HepG2 (cell line): ENCODE results near the gene EPB41. TPM values are rescaled to one million over a fixed set of nuclear protein-coding genes. Genes with fewer than 3 reads are reported as not detected.

ENCODE experiments used
- ATAC-seq: fragments of 200-7000 bp; cut with Tn5 transposase; 3 replicates; pipeline ENCODE4 v1.9.1; 2020; ENCODE audit warnings: mild to moderate bottlenecking, moderate library complexity
- BruUV-seq: library from RNA; stranded (reverse); fragments of 400-500 nt; replicated peaks from 2 replicates; lab custom pipeline; 2021; lab: Mats Ljungman, UMichigan
- CTCF ChIA-PET: fragments of 300-600 bp; formaldehyde crosslinking; extraction: SDS; loops from one replicate; lab custom pipeline; 2021; ENCODE audit warnings: low total read pairs, inconsistent platforms, low intra/inter-chr PET ratio; lab: Yijun Ruan, JAX
- POLR2A ChIA-PET: fragments of 350-600 bp; sonication (Branson Sonifier 250); formaldehyde crosslinking; loops from one replicate; lab custom pipeline; 2020; ENCODE audit warnings: antibody characterized with exemption, inconsistent platforms; lab: Yijun Ruan, JAX
- DNase-seq: peaks from one replicate; pipeline ENCODE4 v3.0.0-alpha.2; 2015; ENCODE audit warnings: low spot score
- FAIRE-seq: peaks from 3 replicates; lab custom pipeline; 2011; peaks lifted over from hg19 to GRCh38; lab: Jason Lieb, UNC
- H2AFZ ChIP-seq: one replicate; pipeline ENCODE4 v1.6.1; 2011; ENCODE audit warnings: low read length, inconsistent platforms
- H3K27ac ChIP-seq: fragments of 300-600 bp; 3 replicates; pipeline ENCODE4 v1.8.0; 2011; ENCODE audit warnings: mixed run types, mild to moderate bottlenecking, mixed read lengths, low read length, inconsistent platforms; ENCODE audit not compliant: insufficient read depth; ENCODE audit errors: extremely low read length
- H3K27me3 ChIP-seq, 2 experiments: fragments of 200-600 bp in 1 of 2; 2 replicates in 1 of 2; 3 replicates in 1 of 2; pipeline versions ENCODE4 v1.6.0 to v1.8.0; 2011; ENCODE audit warnings: low read length in 2 of 2, mild to moderate bottlenecking in 2 of 2, moderate library complexity in 2 of 2, inconsistent platforms in 1 of 2; ENCODE audit not compliant: insufficient read depth in 2 of 2, control insufficient read depth in 1 of 2
- H3K36me3 ChIP-seq, 2 experiments: fragments of 200-600 bp in 1 of 2; replicated peaks in 1 of 2; 2 replicates in 1 of 2; 3 replicates in 1 of 2; pipeline versions ENCODE4 v1.5.1 to v1.8.0; 2011; ENCODE audit warnings: low read length in 2 of 2, inconsistent platforms in 1 of 2; ENCODE audit not compliant: insufficient read depth in 2 of 2, control insufficient read depth in 1 of 2
- H3K4me1 ChIP-seq: 2 replicates; pipeline ENCODE4 v1.5.1; 2012; ENCODE audit warnings: low read length, inconsistent platforms; ENCODE audit not compliant: insufficient read depth
- H3K4me2 ChIP-seq: 2 replicates; pipeline ENCODE4 v1.6.0; 2011; ENCODE audit warnings: low read depth, low read length, inconsistent platforms
- H3K4me3 ChIP-seq, 3 experiments: fragments of 200-600 bp in 1 of 3; sonication (generic), shearing (Covaris generic) in 1 of 3; replicated peaks in 1 of 3; 2 replicates each; pipeline ENCODE4 v1.5.1; 2011 to 2016; ENCODE audit warnings: low read length in 3 of 3, inconsistent platforms in 2 of 3, low read depth in 2 of 3, mild to moderate bottlenecking in 2 of 3, control low read depth in 1 of 3, mixed read lengths in 1 of 3; ENCODE audit not compliant: insufficient read depth in 1 of 3
- H3K79me2 ChIP-seq: one replicate; pipeline ENCODE4 v1.6.1; 2011; ENCODE audit warnings: low read length, inconsistent platforms; ENCODE audit not compliant: insufficient read depth
- H3K9ac ChIP-seq: 2 replicates; pipeline ENCODE4 v1.6.0; 2011; ENCODE audit warnings: mild to moderate bottlenecking, low read depth, low read length, inconsistent platforms; ENCODE audit not compliant: insufficient read depth
- H3K9me3 ChIP-seq: 2 replicates; pipeline ENCODE4 v1.5.1; 2012; ENCODE audit warnings: mild to moderate bottlenecking, low read length
- H4K20me1 ChIP-seq: 2 replicates; pipeline ENCODE4 v1.6.0; 2011; ENCODE audit warnings: inconsistent platforms, mild to moderate bottlenecking, low read length, moderate library complexity; ENCODE audit not compliant: insufficient read depth
- ARHGAP35 ChIP-seq: sonication (generic); formaldehyde crosslinking; IDR thresholded peaks from 2 replicates; pipeline ENCODE4 v1.9.0; 2022; ENCODE audit warnings: mild to moderate bottlenecking, inconsistent platforms, moderate library complexity, missing genetic modification reagents, borderline replicate concordance
- KLF15 ChIP-seq: sonication (generic); formaldehyde crosslinking; IDR thresholded peaks from 2 replicates; pipeline ENCODE4 v1.8.1; 2023; ENCODE audit warnings: borderline replicate concordance, mild to moderate bottlenecking, inconsistent platforms, missing genetic modification reagents, mixed read lengths
- MED1 ChIP-seq: sonication (generic); formaldehyde crosslinking; IDR thresholded peaks from 2 replicates; pipeline ENCODE4 v1.4.0; 2020; ENCODE audit warnings: missing genetic modification reagents
- MTA3 ChIP-seq: sonication (generic); formaldehyde crosslinking; IDR thresholded peaks from 2 replicates; pipeline ENCODE4 v1.4.0; 2020; ENCODE audit warnings: missing genetic modification reagents
- NRL ChIP-seq: sonication (generic); formaldehyde crosslinking; IDR thresholded peaks from 2 replicates; pipeline ENCODE4 v1.5.0; 2020; ENCODE audit warnings: missing genetic modification reagents, mild to moderate bottlenecking, moderate library complexity, borderline replicate concordance
- REL ChIP-seq: sonication (generic); formaldehyde crosslinking; conservative IDR thresholded peaks from 2 replicates; pipeline ENCODE4 v1.8.0; 2022; ENCODE audit warnings: mild to moderate bottlenecking, missing genetic modification reagents, moderate library complexity
- SALL2 ChIP-seq: sonication (generic); formaldehyde crosslinking; IDR thresholded peaks from 2 replicates; pipeline ENCODE4 v1.8.1; 2023; ENCODE audit warnings: mild to moderate bottlenecking, missing genetic modification reagents, inconsistent platforms
- TBP ChIP-seq: sonication (generic); formaldehyde crosslinking; IDR thresholded peaks from 2 replicates; pipeline ENCODE4 v1.5.0; 2020; ENCODE audit warnings: missing genetic modification reagents
- ZNF263 ChIP-seq: sonication (generic); formaldehyde crosslinking; IDR thresholded peaks from 2 replicates; pipeline ENCODE4 v1.4.0; 2020; ENCODE audit warnings: missing genetic modification reagents
- WGBS: methylation state at CpG from one replicate; pipeline ENCODE4 v1.1.6; 2017; ENCODE audit warnings: low lambda C conversion rate; 5-methylcytosine and 5-hydroxymethylcytosine counted together
- in situ Hi-C: cut with HindIII; loops from 2 replicates; pipeline ENCODE4 v1.10.0; 2017; ENCODE audit warnings: low pct_unique_long_range_greater_than_20kb; ENCODE audit not compliant: extremely low pct_ligation_motif_present
- intact Hi-C: fragments of 100-400 bp; cut with micrococcal nuclease; formaldehyde crosslinking; loops from one replicate; pipeline ENCODE4 v1.10.0; 2022; ENCODE audit not compliant: unreplicated experiment
- polyA plus RNA-seq, 8 experiments: library from polyadenylated mRNA; depleted of rRNA in 3 of 8; stranded (reverse) in 7 of 8; unstranded in 1 of 8; fragments of >200 nt; fragmentation: Illumina TruSeq in 4 of 8; extraction: Trizol in 4 of 8; gene quantifications; 2 replicates each; pipeline versions ENCODE4 v1.2.1 to v1.2.3, GENCODE V29; 2011 to 2016; ENCODE audit warnings: low read depth in 4 of 8, missing spikeins in 1 of 8, mixed read lengths in 1 of 8; ENCODE audit not compliant: insufficient read depth in 1 of 8
- total RNA-seq, 5 experiments: library from RNA; depleted of rRNA; stranded (reverse); fragments of >200 nt; fragmentation: Illumina TruSeq; extraction: Trizol; gene quantifications; 2 replicates each; pipeline ENCODE4 v1.2.3, GENCODE V29; 2016; ENCODE audit warnings: low read depth in 1 of 5
- TF ChIP-seq, protein P1 (sequence below): sonication (generic); formaldehyde crosslinking; IDR thresholded peaks from 2 replicates; pipeline ENCODE4 v1.4.0; 2020; ENCODE audit warnings: mild to moderate bottlenecking, missing genetic modification reagents
- TF ChIP-seq, protein P2 (sequence below): IDR thresholded peaks from 2 replicates; pipeline ENCODE4 v1.6.1; 2012; ENCODE audit warnings: low read length, improper control_type of control experiment
- TF ChIP-seq, protein P3 (sequence below): sonication (generic); formaldehyde crosslinking; IDR thresholded peaks from 2 replicates; pipeline ENCODE4 v1.8.0; 2022; ENCODE audit warnings: low read depth, missing genetic modification reagents

The EPB41 gene
- total and polyA plus RNA-seq, 2 of the 13 experiments (the other 11 are each of a cell fraction or from before 2014, with no cell fraction given) = 34.5 to 46.7 TPM

DNA sequence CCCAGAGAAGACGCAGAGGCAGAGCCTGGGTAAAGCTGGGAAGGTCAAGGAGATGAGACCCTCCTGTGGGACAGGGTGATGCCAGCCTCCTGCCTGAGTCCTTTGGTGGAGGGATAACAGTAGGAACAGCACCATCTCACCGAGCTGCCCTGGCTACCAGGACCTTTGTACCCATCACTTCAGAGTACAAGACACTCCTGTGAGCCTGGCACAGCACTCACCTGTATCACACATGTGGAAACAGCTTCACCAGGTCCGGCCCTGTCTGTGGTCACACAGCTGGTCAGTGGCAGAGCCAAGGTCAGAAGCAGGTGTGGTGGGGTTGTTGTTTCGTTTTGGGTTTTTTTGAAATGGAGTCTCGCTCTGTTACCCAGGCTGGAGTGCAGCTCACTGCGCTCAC is 214.4 kb downstream of the EPB41 start:
- ATAC-seq (no peak), DNase-seq (no peak), FAIRE-seq (no peak)
- Histone ChIP-seq H3K9ac (no peak overlapping the region), H3K79me2 (no peaks in the 10 kb centered on the region), H4K20me1 (no peaks in the 10 kb centered on the region), H3K27me3 (peaks cover 2 to 11% of the 10 kb centered on the region in 2 experiments; a peak in 2 of 5 replicates), H3K27ac (no peak overlapping the region), H3K9me3 (no peaks in the 10 kb centered on the region), H3K4me3 (no peak overlapping the region), H3K36me3 (no peaks in the 10 kb centered on the region), H3K4me2 (no peak overlapping the region), H3K4me1 (peaks cover 22% of the 10 kb centered on the region), H2AFZ (no peak overlapping the region)
- POLR2A ChIA-PET = no interaction called here
- no TSS peak for BruUV-seq
- intact Hi-C loops (loop anchor here (10.0 kb wide), 1 partner anchor 244 kb away; no protein-coding TSS in a partner anchor), in situ Hi-C loops (loop anchor here (10.0 kb wide), 1 partner anchor 244 kb away; no protein-coding TSS in a partner anchor)
- CTCF ChIA-PET = no interaction called here
- 25% methylated on average over 5 of the region's 6 CpGs for WGBS
- TF ChIP-seq NRL (CRISPR knock-in tag) (no peak), KLF15 (CRISPR knock-in tag) (no peak), SALL2 (no peak), TBP (no peak), REL (no peak), ZNF263 (CRISPR knock-in tag) (no peak), ARHGAP35 (CRISPR knock-in tag) (no peak), MTA3 (no peak), MED1 (no peak)
- TF ChIP-seq, protein P1, sequence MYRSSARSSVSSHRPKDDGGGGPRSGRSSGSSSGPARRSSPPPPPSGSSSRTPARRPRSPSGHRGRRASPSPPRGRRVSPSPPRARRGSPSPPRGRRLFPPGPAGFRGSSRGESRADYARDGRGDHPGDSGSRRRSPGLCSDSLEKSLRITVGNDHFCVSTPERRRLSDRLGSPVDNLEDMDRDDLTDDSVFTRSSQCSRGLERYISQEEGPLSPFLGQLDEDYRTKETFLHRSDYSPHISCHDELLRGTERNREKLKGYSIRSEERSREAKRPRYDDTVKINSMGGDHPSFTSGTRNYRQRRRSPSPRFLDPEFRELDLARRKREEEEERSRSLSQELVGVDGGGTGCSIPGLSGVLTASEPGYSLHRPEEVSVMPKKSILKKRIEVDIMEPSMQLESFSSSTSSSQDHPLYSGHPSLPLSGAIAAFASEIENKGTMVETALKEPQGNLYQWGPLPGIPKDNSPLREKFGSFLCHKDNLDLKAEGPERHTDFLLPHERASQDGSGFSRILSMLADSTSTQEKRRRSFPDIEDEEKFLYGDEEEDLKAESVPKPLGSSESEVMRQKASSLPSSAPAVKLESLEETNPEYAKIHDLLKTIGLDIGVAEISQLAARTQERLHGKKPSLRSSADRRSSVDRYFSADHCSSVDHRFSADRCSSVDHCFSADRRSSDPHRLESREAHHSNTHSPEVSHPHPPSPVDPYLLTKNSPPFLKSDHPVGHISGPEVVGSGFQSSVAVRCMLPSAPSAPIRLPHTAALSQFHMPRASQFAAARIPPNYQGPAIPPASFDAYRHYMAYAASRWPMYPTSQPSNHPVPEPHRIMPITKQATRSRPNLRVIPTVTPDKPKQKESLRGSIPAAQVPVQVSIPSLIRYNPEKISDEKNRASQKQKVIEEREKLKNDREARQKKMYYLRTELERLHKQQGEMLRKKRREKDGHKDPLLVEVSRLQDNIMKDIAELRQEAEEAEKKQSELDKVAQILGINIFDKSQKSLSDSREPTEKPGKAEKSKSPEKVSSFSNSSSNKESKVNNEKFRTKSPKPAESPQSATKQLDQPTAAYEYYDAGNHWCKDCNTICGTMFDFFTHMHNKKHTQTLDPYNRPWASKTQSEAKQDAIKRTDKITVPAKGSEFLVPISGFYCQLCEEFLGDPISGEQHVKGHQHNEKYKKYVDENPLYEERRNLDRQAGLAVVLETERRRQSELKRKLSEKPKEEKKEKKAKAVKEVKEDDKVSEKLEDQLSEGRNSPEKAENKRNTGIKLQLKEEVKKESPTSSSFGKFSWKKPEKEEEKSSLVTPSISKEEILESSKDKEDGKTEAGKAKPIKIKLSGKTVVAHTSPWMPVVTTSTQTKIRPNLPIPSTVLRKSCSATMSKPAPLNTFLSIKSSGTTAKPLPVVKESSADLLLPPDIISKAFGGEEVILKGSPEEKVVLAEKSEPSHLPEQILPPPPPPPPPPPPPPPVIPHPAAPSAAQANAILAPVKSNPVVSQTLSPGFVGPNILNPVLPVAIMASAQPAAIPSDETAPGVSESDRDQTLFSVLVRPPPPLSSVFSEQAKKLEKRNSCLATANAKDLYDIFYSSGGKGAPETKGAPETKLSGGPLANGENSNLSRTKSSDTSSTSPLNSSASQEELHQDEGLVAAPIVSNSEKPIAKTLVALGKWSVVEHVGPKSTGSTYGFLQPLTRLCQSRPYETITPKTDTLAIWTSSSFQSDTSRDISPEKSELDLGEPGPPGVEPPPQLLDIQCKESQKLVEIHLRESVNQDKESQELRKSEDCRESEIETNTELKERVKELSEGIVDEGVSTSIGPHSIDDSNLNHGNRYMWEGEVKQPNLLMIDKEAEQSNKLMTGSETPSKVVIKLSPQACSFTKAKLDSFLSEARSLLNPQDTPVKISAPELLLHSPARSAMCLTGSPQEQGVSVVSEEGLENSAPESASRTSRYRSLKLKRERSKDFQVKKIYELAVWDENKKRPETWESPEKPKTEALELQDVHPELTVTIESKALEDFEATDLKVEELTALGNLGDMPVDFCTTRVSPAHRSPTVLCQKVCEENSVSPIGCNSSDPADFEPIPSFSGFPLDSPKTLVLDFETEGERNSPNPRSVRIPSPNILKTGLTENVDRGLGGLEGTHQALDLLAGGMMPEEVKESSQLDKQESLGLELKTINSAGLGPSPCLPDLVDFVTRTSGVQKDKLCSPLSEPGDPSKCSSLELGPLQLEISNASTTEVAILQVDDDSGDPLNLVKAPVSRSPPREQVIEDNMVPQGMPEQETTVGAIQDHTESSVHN = no peak
- TF ChIP-seq, protein P2, sequence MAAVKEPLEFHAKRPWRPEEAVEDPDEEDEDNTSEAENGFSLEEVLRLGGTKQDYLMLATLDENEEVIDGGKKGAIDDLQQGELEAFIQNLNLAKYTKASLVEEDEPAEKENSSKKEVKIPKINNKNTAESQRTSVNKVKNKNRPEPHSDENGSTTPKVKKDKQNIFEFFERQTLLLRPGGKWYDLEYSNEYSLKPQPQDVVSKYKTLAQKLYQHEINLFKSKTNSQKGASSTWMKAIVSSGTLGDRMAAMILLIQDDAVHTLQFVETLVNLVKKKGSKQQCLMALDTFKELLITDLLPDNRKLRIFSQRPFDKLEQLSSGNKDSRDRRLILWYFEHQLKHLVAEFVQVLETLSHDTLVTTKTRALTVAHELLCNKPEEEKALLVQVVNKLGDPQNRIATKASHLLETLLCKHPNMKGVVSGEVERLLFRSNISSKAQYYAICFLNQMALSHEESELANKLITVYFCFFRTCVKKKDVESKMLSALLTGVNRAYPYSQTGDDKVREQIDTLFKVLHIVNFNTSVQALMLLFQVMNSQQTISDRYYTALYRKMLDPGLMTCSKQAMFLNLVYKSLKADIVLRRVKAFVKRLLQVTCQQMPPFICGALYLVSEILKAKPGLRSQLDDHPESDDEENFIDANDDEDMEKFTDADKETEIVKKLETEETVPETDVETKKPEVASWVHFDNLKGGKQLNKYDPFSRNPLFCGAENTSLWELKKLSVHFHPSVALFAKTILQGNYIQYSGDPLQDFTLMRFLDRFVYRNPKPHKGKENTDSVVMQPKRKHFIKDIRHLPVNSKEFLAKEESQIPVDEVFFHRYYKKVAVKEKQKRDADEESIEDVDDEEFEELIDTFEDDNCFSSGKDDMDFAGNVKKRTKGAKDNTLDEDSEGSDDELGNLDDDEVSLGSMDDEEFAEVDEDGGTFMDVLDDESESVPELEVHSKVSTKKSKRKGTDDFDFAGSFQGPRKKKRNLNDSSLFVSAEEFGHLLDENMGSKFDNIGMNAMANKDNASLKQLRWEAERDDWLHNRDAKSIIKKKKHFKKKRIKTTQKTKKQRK = no peak
- TF ChIP-seq, protein P3, sequence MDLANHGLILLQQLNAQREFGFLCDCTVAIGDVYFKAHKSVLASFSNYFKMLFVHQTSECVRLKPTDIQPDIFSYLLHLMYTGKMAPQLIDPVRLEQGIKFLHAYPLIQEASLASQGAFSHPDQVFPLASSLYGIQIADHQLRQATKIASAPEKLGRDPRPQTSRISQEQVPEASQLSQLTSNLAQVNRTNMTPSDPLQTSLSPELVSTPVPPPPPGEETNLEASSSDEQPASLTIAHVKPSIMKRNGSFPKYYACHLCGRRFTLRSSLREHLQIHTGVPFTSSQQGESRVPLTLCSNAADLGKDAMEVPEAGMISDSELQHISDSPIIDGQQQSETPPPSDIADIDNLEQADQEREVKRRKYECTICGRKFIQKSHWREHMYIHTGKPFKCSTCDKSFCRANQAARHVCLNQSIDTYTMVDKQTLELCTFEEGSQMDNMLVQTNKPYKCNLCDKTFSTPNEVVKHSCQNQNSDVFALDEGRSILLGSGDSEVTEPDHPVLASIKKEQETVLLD = no peak
